Heart left ventricle (tissue), 16 donors: ENCODE data around the gene STPG1. TPM values are rescaled to one million over a fixed set of nuclear protein-coding genes. Genes with fewer than 3 reads are reported as not detected.

Experiments
- ATAC-seq, 4 donors: fragments of 200-7000 bp; cut with Tn5 transposase; one replicate each; pipeline ENCODE4 v1.9.1; 2020 to 2022; ENCODE audit warnings: moderate library complexity in 4 of 4, mild to moderate bottlenecking in 3 of 4, moderate number of reproducible peaks in 1 of 4
- DNase-seq, 5 donors: peaks; one replicate each; pipeline ENCODE4 v3.0.0-alpha.2; 2020
- H3K27ac ChIP-seq, 12 donors: fragments of 200-600 bp; sonication (generic) in 4 of 12; one replicate each; pipeline versions ENCODE4 v1.5.0 to v1.8.0; 2016 to 2022; ENCODE audit warnings: mild to moderate bottlenecking in 2 of 12
- H3K27me3 ChIP-seq, 9 donors: fragments of 200-600 bp; sonication (generic) in 2 of 9; one replicate each; pipeline versions ENCODE4 v1.5.1 to v1.8.0; 2016 to 2022; ENCODE audit warnings: mild to moderate bottlenecking in 3 of 9
- H3K36me3 ChIP-seq, 9 donors: fragments of 200-600 bp; sonication (generic) in 2 of 9; one replicate each; pipeline versions ENCODE4 v1.5.0 to v1.8.0; 2018 to 2022; ENCODE audit warnings: mild to moderate bottlenecking in 2 of 9
- H3K4me1 ChIP-seq, 12 donors: fragments of 200-600 bp; sonication (generic) in 4 of 12; one replicate each; pipeline versions ENCODE4 v1.5.0 to v1.8.0; 2016 to 2022; ENCODE audit warnings: mild to moderate bottlenecking in 3 of 12
- H3K4me3 ChIP-seq, 12 donors: fragments of 200-600 bp; sonication (generic) in 4 of 12; one replicate each; pipeline versions ENCODE4 v1.5.0 to v1.8.0; 2017 to 2022; ENCODE audit warnings: mild to moderate bottlenecking in 9 of 12, moderate library complexity in 4 of 12
- H3K9me3 ChIP-seq, 12 donors: fragments of 200-600 bp; sonication (generic) in 4 of 12; one replicate each; pipeline versions ENCODE4 v1.5.0 to v1.8.0; 2016 to 2022; ENCODE audit warnings: mild to moderate bottlenecking in 1 of 12
- POLR2A ChIP-seq, 2 donors: fragments of 450-650 bp; IDR thresholded peaks; one replicate each; pipeline ENCODE4 v1.6.1; 2017; ENCODE audit warnings: antibody characterized with exemption in 2 of 2, mild to moderate bottlenecking in 2 of 2, moderate library complexity in 2 of 2
- WGBS, 4 donors: extraction: QIAGEN DNeasy Blood & Tissue Kit in 2 of 4; methylation state at CpG; one replicate each; pipeline versions ENCODE4 v1.1.5 to v1.1.7; 2013 to 2018; 5-methylcytosine and 5-hydroxymethylcytosine counted together
- intact Hi-C, 10 donors: fragments of 100-400 bp; cut with DNase I; formaldehyde crosslinking; loops; one replicate each; pipeline versions ENCODE4 v1.11.1 to v1.14.2; 2022
- polyA plus RNA-seq, 2 donors: library from polyadenylated mRNA; stranded (reverse); fragments of 200-250 nt; gene quantifications; one replicate each; pipeline ENCODE4 v1.2.3, GENCODE V29; 2013
- total RNA-seq, 9 donors: library from RNA; depleted of rRNA in 2 of 9; stranded (reverse); fragments of >200 nt in 2 of 9; fragmentation: NEBNext Ultra II Directional in 3 of 9; extraction: Animal tissue kit (Norgen Biotek cat#: 25700) in 3 of 9; gene quantifications; one replicate each; pipeline versions ENCODE4 v1.1.0 to v1.2.4, GENCODE V29; 2016 to 2023
- TF ChIP-seq, protein P1 (sequence below), 12 donors: fragments of 200-600 bp; sonication (generic) in 4 of 12; IDR thresholded peaks; one replicate each; pipeline versions ENCODE4 v1.5.0 to v1.8.0; 2018 to 2022; ENCODE audit warnings: antibody characterized with exemption in 12 of 12, mild to moderate bottlenecking in 5 of 12
- donor health status: ischemic (EF 13 %, LVEDD 7.1; RV severe dilation, severe dysfunction).
- donor health status: healthy with polysubstance abuse.
- donor health status: DM: no; HTN: yes; CAD: no.
- donor health status: DM: no; HTN: no; CAD: no.
- donor health status: ischemic (EF 25% LVEDD 6.9; RV normal size, moderate dysfunction).
- donor health status: ischemic (EF 25% LVEDD 5.7; RV mildly dilated, moderate dysfunction).
- donor health status: healthy.
- donor health status: DM: yes; HTN: yes; CAD: no.
- donor health status: ischemic (EF 35%, LVEDD 5.7; RV mildly dilated, moderate dysfunction).
- donor health status: nonischemic (EF 11% LVEDD 7.7; RV severe dilation, severe dysfunction).
- donor health status: DM: yes; HTN: yes; CAD: no.
- donor health status: PGD.
- donor health status: ischemic (EF 29% LVEDD 5.4; RV normal size, mild dysfunction).
- donor health status: nonischemic (EF 23%, LVEDD 6.1; RV moderate dilation, normal function).

Gene STPG1
- total and polyA plus RNA-seq, 11 donors, result 3.8 to 6.9 (median 4.8) TPM

DNA sequence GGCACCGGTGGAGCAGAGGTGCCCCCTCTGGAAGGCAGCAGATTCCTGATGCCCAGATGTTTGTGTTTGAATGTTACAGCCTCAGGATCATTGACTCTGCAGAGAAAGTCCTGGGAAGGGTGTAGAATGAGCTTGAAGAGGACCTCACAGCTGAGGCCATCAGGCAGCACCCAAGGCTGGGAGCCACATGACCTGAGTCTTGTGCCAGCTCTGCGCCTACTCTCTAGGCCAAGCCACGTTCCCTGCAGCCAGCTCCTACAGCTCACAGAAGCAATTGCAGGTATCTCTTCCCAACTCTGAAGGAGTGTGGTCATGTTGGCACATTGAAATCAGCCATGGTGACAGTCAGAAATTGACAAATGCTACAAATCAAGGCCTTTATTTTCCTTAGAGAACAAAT is 58.1 kb downstream of the STPG1 start:
- WGBS, 4 donors, result 70 to 79% (median 74%) methylated on average over 3 of the region's 3 CpGs
- Histone ChIP-seq H3K4me1 (no peaks in the 10 kb centered on the region), H3K27ac (no peak overlapping the region), H3K9me3 (no peaks in the 10 kb centered on the region), H3K27me3 (no peaks in the 10 kb centered on the region), H3K4me3 (no peak overlapping the region), H3K36me3 (peaks cover 0 to 22% (median 0%) of the 10 kb centered on the region in 9 donors)
- intact Hi-C loops, result no loop called here
- DNase-seq, result no peak
- TF ChIP-seq, protein P1, sequence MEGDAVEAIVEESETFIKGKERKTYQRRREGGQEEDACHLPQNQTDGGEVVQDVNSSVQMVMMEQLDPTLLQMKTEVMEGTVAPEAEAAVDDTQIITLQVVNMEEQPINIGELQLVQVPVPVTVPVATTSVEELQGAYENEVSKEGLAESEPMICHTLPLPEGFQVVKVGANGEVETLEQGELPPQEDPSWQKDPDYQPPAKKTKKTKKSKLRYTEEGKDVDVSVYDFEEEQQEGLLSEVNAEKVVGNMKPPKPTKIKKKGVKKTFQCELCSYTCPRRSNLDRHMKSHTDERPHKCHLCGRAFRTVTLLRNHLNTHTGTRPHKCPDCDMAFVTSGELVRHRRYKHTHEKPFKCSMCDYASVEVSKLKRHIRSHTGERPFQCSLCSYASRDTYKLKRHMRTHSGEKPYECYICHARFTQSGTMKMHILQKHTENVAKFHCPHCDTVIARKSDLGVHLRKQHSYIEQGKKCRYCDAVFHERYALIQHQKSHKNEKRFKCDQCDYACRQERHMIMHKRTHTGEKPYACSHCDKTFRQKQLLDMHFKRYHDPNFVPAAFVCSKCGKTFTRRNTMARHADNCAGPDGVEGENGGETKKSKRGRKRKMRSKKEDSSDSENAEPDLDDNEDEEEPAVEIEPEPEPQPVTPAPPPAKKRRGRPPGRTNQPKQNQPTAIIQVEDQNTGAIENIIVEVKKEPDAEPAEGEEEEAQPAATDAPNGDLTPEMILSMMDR (IDR thresholded peaks at IDR 0.05), result no peak
- TF ChIP-seq POLR2A (IDR thresholded peaks at IDR 0.05), result no peak
- ATAC-seq, result no peak

GRCh38 chr1:24353292-24353891 is 60.2 kb downstream of the STPG1 start:
- H3K27ac ChIP-seq, result no peak overlapping the region
- H3K9me3 ChIP-seq, result no peaks in the 10 kb centered on the region
- no peak for TF ChIP-seq POLR2A (IDR thresholded peaks at IDR 0.05)
- TF ChIP-seq, protein P1 (IDR thresholded peaks at IDR 0.05), result no peak
- DNase-seq (no peak), ATAC-seq (no peak)
- H3K4me3 ChIP-seq, result no peak overlapping the region
- 92 to 97% (median 95%) methylated on average over 4 of the region's 4 CpGs for WGBS, 4 donors
- H3K4me1 ChIP-seq, result no peaks in the 10 kb centered on the region
- H3K27me3 ChIP-seq, result no peaks in the 10 kb centered on the region
- intact Hi-C loops, result no loop called here
- peaks cover 0 to 13% (median 0%) of the 10 kb centered on the region in 9 donors for H3K36me3 ChIP-seq

- intact Hi-C loops, result no loop called here
- TF ChIP-seq, protein P1 (IDR thresholded peaks at IDR 0.05), result no peak
- no peak for TF ChIP-seq POLR2A (IDR thresholded peaks at IDR 0.05)
- no peaks in the 10 kb centered on the region for H3K27me3 ChIP-seq
- no peaks in the 10 kb centered on the region for H3K9me3 ChIP-seq
- DNase-seq (no peak), ATAC-seq (no peak)
- H3K27ac ChIP-seq, result no peak overlapping the region
- H3K4me1 ChIP-seq, result no peaks in the 10 kb centered on the region
- 65 to 74% (median 66%) methylated on average over 7 of the region's 7 CpGs for WGBS, 4 donors
- H3K4me3 ChIP-seq, result no peak overlapping the region
- peaks cover 0 to under 1% (median 0%) of the 10 kb centered on the region in 9 donors for H3K36me3 ChIP-seq
Observed at GRCh38 chr1:24351918-24352627, 61.5 kb downstream of the STPG1 start.

- H3K27ac ChIP-seq, result no peak overlapping the region
- TF ChIP-seq, protein P1 (IDR thresholded peaks at IDR 0.05), result no peak
- TF ChIP-seq POLR2A (IDR thresholded peaks at IDR 0.05), result no peak
- ATAC-seq (no peak), DNase-seq (no peak)
- no peaks in the 10 kb centered on the region for H3K4me1 ChIP-seq
- no peaks in the 10 kb centered on the region for H3K27me3 ChIP-seq
- H3K4me3 ChIP-seq, result no peak overlapping the region
- intact Hi-C loops, result no loop called here
- H3K9me3 ChIP-seq, result no peaks in the 10 kb centered on the region
- 90 to 93% (median 92%) methylated on average over 4 of the region's 4 CpGs for WGBS, 4 donors
- no peaks in the 10 kb centered on the region for H3K36me3 ChIP-seq
Observed at GRCh38 chr1:24351247-24351646, 62.3 kb downstream of the STPG1 start.
